NCI-H1417 treated with DMSO at 0.1 percent for 48 hours (cell line): ENCODE measurements around the gene NOXO1.
A peak's percentile ranks its signal among the peaks of the same experiment; 100 is the strongest.
"Not testable (repeated sequence)": the region's sequence is repeated elsewhere in the genome, so short reads cannot be mapped to it uniquely, and the experiment has no call there.

Experiments
- DNase-seq: peaks from one replicate; lab custom pipeline; 2025; lab: John Stamatoyannopoulos, UW

The NOXO1 gene

GRCh38 chr16:1941162-1942046, 39.9 kb downstream of the NOXO1 start:
- DNase-seq: no peak

- no peak for DNase-seq
Measured at GRCh38 chr16:1940273-1941161, 40.8 kb downstream of the NOXO1 start.

- not testable (repeated sequence) for DNase-seq
Measured at GRCh38 chr16:1939833-1940232, 41.4 kb downstream of the NOXO1 start.

- DNase-seq: no peak
Measured at GRCh38 chr16:1938910-1939309, 42.4 kb downstream of the NOXO1 start.

GRCh38 chr16:1938316-1938715, 43.0 kb downstream of the NOXO1 start:
- no peak for DNase-seq

GRCh38 chr16:1936945-1937479, 44.3 kb downstream of the NOXO1 start:
- DNase-seq: no peak

GRCh38 chr16:1933097-1933661, 48.1 kb downstream of the NOXO1 start:
- no peak for DNase-seq

- DNase-seq: no peak
Measured at GRCh38 chr16:1932050-1933028, 48.9 kb downstream of the NOXO1 start.

- no peak for DNase-seq
Measured at GRCh38 chr16:1930338-1930720, 50.9 kb downstream of the NOXO1 start.

- DNase-seq: peak; percentile 43
Measured at GRCh38 chr16:1929578-1930337, 51.5 kb downstream of the NOXO1 start.

GRCh38 chr16:1929105-1929504, 52.2 kb downstream of the NOXO1 start:
- peak; percentile 18 for DNase-seq
